Liver (tissue), 9 donors: ENCODE data around the gene C1orf50. TPM values are rescaled to one million over a fixed set of nuclear protein-coding genes. Genes with fewer than 3 reads are reported as not detected.

Experiments used
- DNase-seq: peaks from one replicate; pipeline ENCODE4 v3.0.0-alpha.2; 2017; ENCODE audit warnings: low spot score
- H3K27ac ChIP-seq, 2 donors: one replicate each; pipeline ENCODE4 v1.7.0; 2013; ENCODE audit warnings: inconsistent platforms in 2 of 2, low read length in 2 of 2, control low read depth in 1 of 2, low read depth in 1 of 2, mild to moderate bottlenecking in 1 of 2
- H3K27me3 ChIP-seq, 4 donors: one replicate each; pipeline versions ENCODE4 v1.6.1 to v1.7.0; 2013; ENCODE audit warnings: low read length in 3 of 4, inconsistent platforms in 1 of 4, mild to moderate bottlenecking in 1 of 4, moderate library complexity in 1 of 4; ENCODE audit not compliant: control insufficient read depth in 4 of 4, insufficient read depth in 4 of 4
- H3K36me3 ChIP-seq, 4 donors: one replicate each; pipeline versions ENCODE4 v1.6.1 to v1.7.0; 2013; ENCODE audit warnings: low read length in 3 of 4, mild to moderate bottlenecking in 3 of 4, low read depth in 1 of 4, moderate library complexity in 1 of 4; ENCODE audit not compliant: control insufficient read depth in 4 of 4, insufficient read depth in 3 of 4
- H3K4me1 ChIP-seq, 4 donors: one replicate each; pipeline versions ENCODE4 v1.6.1 to v1.7.0; 2013; ENCODE audit warnings: low read length in 3 of 4, mild to moderate bottlenecking in 3 of 4, moderate library complexity in 1 of 4; ENCODE audit not compliant: control insufficient read depth in 4 of 4, insufficient read depth in 4 of 4
- H3K4me3 ChIP-seq, 3 donors: one replicate each; pipeline versions ENCODE4 v1.6.1 to v1.7.0; 2013; ENCODE audit warnings: low read length in 3 of 3, control low read depth in 1 of 3, low read depth in 1 of 3, mild to moderate bottlenecking in 1 of 3
- H3K9ac ChIP-seq, 2 donors: one replicate each; pipeline ENCODE4 v1.7.0; 2013; ENCODE audit warnings: low read length in 2 of 2, mild to moderate bottlenecking in 2 of 2, moderate library complexity in 2 of 2, control low read depth in 1 of 2, low read depth in 1 of 2
- H3K9me3 ChIP-seq, 4 donors: one replicate each; pipeline versions ENCODE4 v1.6.1 to v1.7.0; 2013; ENCODE audit warnings: low read length in 3 of 4; ENCODE audit not compliant: control insufficient read depth in 4 of 4
- ATF3 ChIP-seq: IDR thresholded peaks from 2 replicates; pipeline ENCODE4 v1.6.1; 2016; ENCODE audit warnings: antibody characterized with exemption
- CTCF ChIP-seq: fragments of 150-350 bp; IDR thresholded peaks from 2 replicates; pipeline ENCODE4 v1.5.1; 2017; ENCODE audit warnings: improper control_type of control experiment, low read depth, low read length; ENCODE audit not compliant: missing input control
- FOXA2 ChIP-seq: IDR thresholded peaks from 2 replicates; pipeline ENCODE4 v1.6.1; 2016; ENCODE audit warnings: antibody characterized with exemption
- GABPA ChIP-seq, 2 donors: IDR thresholded peaks in 1 of 2; conservative IDR thresholded peaks in 1 of 2; 2 replicates each; pipeline ENCODE4 v1.6.1; 2016; ENCODE audit warnings: antibody characterized with exemption in 2 of 2, mild to moderate bottlenecking in 1 of 2, moderate library complexity in 1 of 2
- HNF4A ChIP-seq, 2 donors: conservative IDR thresholded peaks; 2 replicates each; pipeline ENCODE4 v1.6.1; 2016; ENCODE audit warnings: antibody characterized with exemption in 2 of 2, mild to moderate bottlenecking in 2 of 2
- HNF4G ChIP-seq: IDR thresholded peaks from 2 replicates; pipeline ENCODE4 v1.6.1; 2016; ENCODE audit warnings: antibody characterized with exemption
- JUND ChIP-seq, 2 donors: IDR thresholded peaks; 2 replicates each; pipeline ENCODE4 v1.6.1; 2016; ENCODE audit warnings: antibody characterized with exemption in 2 of 2
- MAX ChIP-seq: IDR thresholded peaks from 2 replicates; pipeline ENCODE4 v1.6.1; 2016; ENCODE audit warnings: antibody characterized with exemption
- NR2F2 ChIP-seq: IDR thresholded peaks from 2 replicates; pipeline ENCODE4 v1.6.1; 2016; ENCODE audit warnings: antibody characterized with exemption
- RAD21 ChIP-seq, 2 donors: IDR thresholded peaks; 2 replicates each; pipeline ENCODE4 v1.6.1; 2016; ENCODE audit warnings: antibody characterized with exemption in 2 of 2, mild to moderate bottlenecking in 2 of 2
- REST ChIP-seq: IDR thresholded peaks from 2 replicates; pipeline ENCODE4 v1.6.1; 2016; ENCODE audit warnings: antibody characterized with exemption, mild to moderate bottlenecking
- RXRA ChIP-seq, 2 donors: IDR thresholded peaks; 2 replicates each; pipeline ENCODE4 v1.6.1; 2017 to 2018; ENCODE audit warnings: antibody characterized with exemption in 2 of 2, mild to moderate bottlenecking in 1 of 2
- ZBTB33 ChIP-seq: IDR thresholded peaks from 2 replicates; pipeline ENCODE4 v1.6.1; 2016; ENCODE audit warnings: antibody characterized with exemption
- whole genome bisulfite sequencing: extraction: QIAGEN DNeasy Blood & Tissue Kit; methylation state at CpG from one replicate; pipeline ENCODE4 v1.1.7; 2013; 5-methylcytosine and 5-hydroxymethylcytosine counted together
- polyA plus RNA-seq, 2 donors: library from polyadenylated mRNA; stranded (reverse) in 1 of 2; unstranded in 1 of 2; fragments of 200-250 nt in 1 of 2; fragments of >200 nt in 1 of 2; fragmentation: Nextera tagmentation in 1 of 2; extraction: Ambion mirVana in 1 of 2; gene quantifications; one replicate each; pipeline versions ENCODE4 v1.2.1 to v1.2.3, GENCODE V29; 2013 to 2015
- total RNA-seq, 2 donors: library from RNA; depleted of rRNA; stranded (reverse); fragments of >200 nt; gene quantifications; one replicate each; pipeline ENCODE4 v1.2.3, GENCODE V29; 2014
- donor health status: healthy.
- donor health status: healthy.
- donor health status: healthy.
- donor health status: healthy.
- donor health status: healthy.

The C1orf50 gene
- total and polyA plus RNA-seq, 4 donors, result 2.6 to 5.8 (median 3.5) TPM

- no peak for DNase-seq
- TF ChIP-seq ATF3, result no peak
- no peak for TF ChIP-seq HNF4A (conservative IDR thresholded peaks at IDR 0.05)
- TF ChIP-seq GABPA (IDR thresholded peaks at IDR 0.05 in 1 of 2, conservative IDR thresholded peaks at IDR 0.05 in 1 of 2), result no peak
- TF ChIP-seq MAX, result no peak
- no peak for TF ChIP-seq RXRA (IDR thresholded peaks at IDR 0.05)
- TF ChIP-seq ZBTB33, result no peak
Observed at GRCh38 chr1:42734201-42735035, 32.6 kb upstream of the C1orf50 start.

GRCh38 chr1:42735056-42735455 lies 32.0 kb upstream of the C1orf50 start:
- H3K27ac ChIP-seq, result no peak overlapping the region
- H3K9ac ChIP-seq, result no peak overlapping the region
- no peaks in the 10 kb centered on the region for H3K27me3 ChIP-seq
- peaks cover 0 to under 1% (median 0%) of the 10 kb centered on the region in 4 donors for H3K4me1 ChIP-seq
- no peak for DNase-seq
- H3K36me3 ChIP-seq, result no peaks in the 10 kb centered on the region
- 93% methylated on average over 11 of the region's 11 CpGs for WGBS
- H3K9me3 ChIP-seq, result no peaks in the 10 kb centered on the region
- no peak for TF ChIP-seq FOXA2
- no peak for TF ChIP-seq CTCF
- TF ChIP-seq ATF3, result no peak
- no peak for TF ChIP-seq NR2F2
- TF ChIP-seq HNF4G, result no peak
- TF ChIP-seq REST, result no peak
- TF ChIP-seq MAX, result no peak
- no peak for TF ChIP-seq RAD21 (IDR thresholded peaks at IDR 0.05)
- TF ChIP-seq JUND (IDR thresholded peaks at IDR 0.05), result no peak
- no peak overlapping the region for H3K4me3 ChIP-seq

More at GRCh38 chr1:42734201-42735035, 32.6 kb upstream of the C1orf50 start:
- no peaks in the 10 kb centered on the region for H3K27me3 ChIP-seq
- H3K9ac ChIP-seq, result no peak overlapping the region
- no peaks in the 10 kb centered on the region for H3K36me3 ChIP-seq
- 90% methylated on average over 7 of the region's 7 CpGs for WGBS
- no peak overlapping the region for H3K4me3 ChIP-seq
- no peaks in the 10 kb centered on the region for H3K4me1 ChIP-seq
- no peaks in the 10 kb centered on the region for H3K9me3 ChIP-seq
- no peak overlapping the region for H3K27ac ChIP-seq
